B cell (primary cell): ENCODE measurements around the gene HFM1. TPM values are rescaled to one million over a fixed set of nuclear protein-coding genes. Genes with fewer than 3 reads are reported as not detected.

ENCODE experiments used
- ATAC-seq: fragments of 200-7000 bp; cut with Tn5 transposase; one replicate; pipeline ENCODE4 v1.10.0; 2021; ENCODE audit warnings: low read depth, mild to moderate bottlenecking, moderate number of reproducible peaks, moderate library complexity
- CTCF ChIA-PET: fragments of 350-600 bp; sonication (Branson Sonifier 250); formaldehyde crosslinking; loops from one replicate; lab custom pipeline; 2021; ENCODE audit warnings: antibody characterized with exemption, inconsistent platforms; lab: Charles Lee
- POLR2A ChIA-PET: fragments of 350-600 bp; sonication (Branson Sonifier 250); formaldehyde crosslinking; loops from one replicate; lab custom pipeline; 2021; ENCODE audit warnings: antibody characterized with exemption; lab: Charles Lee
- DNase-seq: peaks from one replicate; pipeline ENCODE4 v3.0.0; 2013
- H2AFZ ChIP-seq: 2 replicates; pipeline ENCODE4 v1.6.1; 2012; ENCODE audit warnings: mild to moderate bottlenecking, low read depth, low read length; ENCODE audit not compliant: insufficient read depth, poor library complexity, severe bottlenecking
- H3K27ac ChIP-seq, 2 donors: 1 replicate in 1 of 2; 2 replicates in 1 of 2; pipeline ENCODE4 v1.5.1; 2012 to 2013; ENCODE audit warnings: low read length in 2 of 2, mild to moderate bottlenecking in 2 of 2, moderate library complexity in 1 of 2
- H3K27me3 ChIP-seq, 4 experiments: fragments of 200-600 bp in 1 of 4; sonication (generic) in 1 of 4; replicated peaks in 1 of 4; 1 replicate in 2 of 4; 2 replicates in 2 of 4; pipeline versions ENCODE4 v1.6.1 to v1.7.0; 2013 to 2016; ENCODE audit warnings: low read length in 3 of 4, mild to moderate bottlenecking in 2 of 4, mixed read lengths in 1 of 4, moderate library complexity in 1 of 4; ENCODE audit not compliant: insufficient read depth in 4 of 4, control insufficient read depth in 3 of 4; ENCODE audit errors: control extremely low read depth in 1 of 4
- H3K36me3 ChIP-seq, 2 experiments: replicated peaks in 1 of 2; 1 replicate in 1 of 2; 2 replicates in 1 of 2; pipeline versions ENCODE4 v1.6.1 to v1.7.1; 2013; ENCODE audit warnings: low read length in 1 of 2; ENCODE audit not compliant: insufficient read depth in 2 of 2, control insufficient read depth in 1 of 2; ENCODE audit errors: control extremely low read depth in 1 of 2, extremely low read depth in 1 of 2
- H3K4me1 ChIP-seq, 2 donors: fragments of 200-600 bp in 1 of 2; sonication (generic) in 1 of 2; 1 replicate in 1 of 2; 2 replicates in 1 of 2; pipeline versions ENCODE4 v1.5.1 to v1.6.1; 2013 to 2017; ENCODE audit warnings: low read length in 2 of 2; ENCODE audit not compliant: control insufficient read depth in 2 of 2, insufficient read depth in 2 of 2
- H3K4me2 ChIP-seq: replicated peaks from 2 replicates; pipeline ENCODE3; 2012; ENCODE audit warnings: mild to moderate bottlenecking, low read depth, low read length; ENCODE audit not compliant: poor library complexity, severe bottlenecking
- H3K4me3 ChIP-seq, 5 experiments: fragments of 200-600 bp in 1 of 5; sonication (generic) in 1 of 5; 1 replicate in 3 of 5; 2 replicates in 2 of 5; pipeline versions ENCODE4 v1.5.1 to v1.7.0; 2011 to 2016; ENCODE audit warnings: low read length in 4 of 5, mild to moderate bottlenecking in 4 of 5, low read depth in 2 of 5, control low read depth in 1 of 5, moderate library complexity in 1 of 5; ENCODE audit not compliant: insufficient read depth in 1 of 5; ENCODE audit errors: control extremely low read depth in 1 of 5, extremely low read depth in 1 of 5
- H3K79me2 ChIP-seq: fragments of 200-600 bp; sonication (generic); one replicate; pipeline ENCODE4 v1.6.0; 2016; ENCODE audit warnings: low read length; ENCODE audit not compliant: control insufficient read depth, insufficient read depth
- H3K9ac ChIP-seq: fragments of 200-600 bp; sonication (generic); 2 replicates; pipeline ENCODE4 v1.6.1; 2017; ENCODE audit warnings: mild to moderate bottlenecking, low read length, moderate library complexity
- H3K9me3 ChIP-seq, 3 donors: one replicate each; pipeline versions ENCODE4 v1.6.1 to v1.7.1; 2013; ENCODE audit warnings: low read length in 2 of 3; ENCODE audit not compliant: control insufficient read depth in 2 of 3, insufficient read depth in 1 of 3; ENCODE audit errors: control extremely low read depth in 1 of 3
- H4K20me1 ChIP-seq: 2 replicates; pipeline ENCODE4 v1.6.0; 2012; ENCODE audit warnings: mild to moderate bottlenecking, low read length; ENCODE audit not compliant: insufficient read depth, control insufficient read depth, poor library complexity, severe bottlenecking
- H3K27ac Mint-ChIP-seq: one replicate; pipeline ENCODE4 v1.8.0; 2021; ENCODE audit warnings: mixed read lengths
- H3K27me3 Mint-ChIP-seq: one replicate; pipeline ENCODE4 v1.8.0; 2021; ENCODE audit warnings: mixed read lengths
- H3K4me1 Mint-ChIP-seq: one replicate; pipeline ENCODE4 v1.8.0; 2021; ENCODE audit warnings: mixed read lengths
- H3K4me3 Mint-ChIP-seq: one replicate; pipeline ENCODE4 v1.8.0; 2021; ENCODE audit warnings: mixed read lengths
- H3K9me3 Mint-ChIP-seq: one replicate; pipeline ENCODE4 v1.8.0; 2022; ENCODE audit warnings: mixed read lengths; ENCODE audit not compliant: insufficient read depth
- CTCF ChIP-seq: fragments of 200-600 bp; IDR thresholded peaks from one replicate; pipeline ENCODE4 v1.8.0; 2022; ENCODE audit warnings: antibody characterized with exemption, mild to moderate bottlenecking
- EZH2 ChIP-seq: IDR thresholded peaks from 2 replicates; pipeline ENCODE4 v1.6.1; 2012; ENCODE audit warnings: borderline replicate concordance, low read depth, mild to moderate bottlenecking, moderate library complexity, low read length; ENCODE audit not compliant: insufficient read depth, poor library complexity, severe bottlenecking
- WGBS: methylation state at CpG from one replicate; pipeline ENCODE4 v1.1.5; 2013; ENCODE audit warnings: missing lambda C conversion rate; ENCODE audit not compliant: insufficient coverage; 5-methylcytosine and 5-hydroxymethylcytosine counted together
- intact Hi-C: fragments of 100-400 bp; cut with micrococcal nuclease; formaldehyde crosslinking; loops from one replicate; pipeline ENCODE4 v1.10.0; 2022
- polyA plus RNA-seq: library from polyadenylated mRNA; depleted of rRNA; stranded (reverse); fragments of >200 nt; gene quantifications from 2 replicates; pipeline ENCODE4 v1.2.3, GENCODE V29; 2012
- total RNA-seq, 2 donors: library from RNA; stranded (reverse); fragments of 120-200 nt in 1 of 2; gene quantifications; 1 replicate in 1 of 2; 2 replicates in 1 of 2; pipeline versions ENCODE4 v1.2.3 to v1.2.4, GENCODE V29; 2013 to 2022

HFM1 gene
- total and polyA plus RNA-seq, 2 donors (not counting 1 experiment from before 2014, with no cell fraction given), result not detected

- H3K27me3 ChIP-seq, result no peaks in the 10 kb centered on the region
- no peaks in the 10 kb centered on the region for H4K20me1 ChIP-seq
- H3K9me3 Mint-ChIP-seq, result peaks cover 7% of the 10 kb centered on the region
- CTCF ChIA-PET, result no interaction called here
- DNase-seq, result no peak
- no peak overlapping the region for H3K4me3 ChIP-seq
- no peak for ATAC-seq
- no peaks in the 10 kb centered on the region for H3K79me2 ChIP-seq
- intact Hi-C loops, result no loop called here
- H3K4me3 Mint-ChIP-seq, result no peak overlapping the region
- H3K4me1 Mint-ChIP-seq, result no peaks in the 10 kb centered on the region
- H3K27ac Mint-ChIP-seq, result no peak overlapping the region
- no peaks in the 10 kb centered on the region for H3K4me1 ChIP-seq
- H3K36me3 ChIP-seq, result no peaks in the 10 kb centered on the region
- H3K27me3 Mint-ChIP-seq, result peaks cover 4% of the 10 kb centered on the region
- no peak overlapping the region for H3K27ac ChIP-seq
- H2AFZ ChIP-seq, result no peak overlapping the region
- no peak for TF ChIP-seq EZH2
- TF ChIP-seq CTCF, result no peak
- POLR2A ChIA-PET, result no interaction called here
- H3K9me3 ChIP-seq, result peaks cover 0 to 7% (median 2%) of the 10 kb centered on the region in 3 donors
- H3K4me2 ChIP-seq, result no peak overlapping the region
- H3K9ac ChIP-seq, result no peak overlapping the region
- 92% methylated on average over 2 of the region's 2 CpGs for WGBS
Observed at GRCh38 chr1:91335603-91336002, 69.0 kb downstream of the HFM1 start.

- no peaks in the 10 kb centered on the region for H4K20me1 ChIP-seq
- no peaks in the 10 kb centered on the region for H3K79me2 ChIP-seq
- WGBS, result no CpG with 5 or more reads among the region's 4 CpGs
- H3K4me1 ChIP-seq, result no peaks in the 10 kb centered on the region
- Mint-ChIP-seq H3K27ac (no peak overlapping the region), H3K4me1 (no peaks in the 10 kb centered on the region), H3K9me3 (peaks cover 8% of the 10 kb centered on the region), H3K4me3 (no peak overlapping the region), H3K27me3 (peaks cover 4% of the 10 kb centered on the region)
- no peak overlapping the region for H3K27ac ChIP-seq
- TF ChIP-seq EZH2 (no peak), CTCF (no peak)
- no peak overlapping the region for H3K4me2 ChIP-seq
- ATAC-seq, result no peak
- H3K9me3 ChIP-seq, result peaks cover 0 to 7% (median 0%) of the 10 kb centered on the region in 3 donors
- H3K9ac ChIP-seq, result no peak overlapping the region
- CTCF ChIA-PET, result no interaction called here
- H3K36me3 ChIP-seq, result no peaks in the 10 kb centered on the region
- no peak for DNase-seq
- POLR2A ChIA-PET, result no interaction called here
- intact Hi-C loops, result no loop called here
- H3K4me3 ChIP-seq, result no peak overlapping the region
- H2AFZ ChIP-seq, result no peak overlapping the region
- H3K27me3 ChIP-seq, result no peaks in the 10 kb centered on the region
Observed at GRCh38 chr1:91334856-91335255, 69.8 kb downstream of the HFM1 start.
